ENCODE data around the gene VWC2. TPM values are rescaled to one million over a fixed set of nuclear protein-coding genes. Genes with fewer than 3 reads are reported as not detected.

Gene VWC2
- total RNA-seq, 1 donor from 2014 or later: not detected

GRCh38 chr7:49822856-49823255 is 49.4 kb downstream of the VWC2 start:
- TF ChIP-seq CTCF (IDR thresholded peaks at IDR 0.05): no peak
- Mint-ChIP-seq H3K36me3 (ENCODE audit: unreplicated experiment) (no peaks in the 10 kb centered on the region), H3K4me3 (ENCODE audit: unreplicated experiment) (no peak overlapping the region), H3K27me3 (ENCODE audit: unreplicated experiment) (no peaks in the 10 kb centered on the region), H3K4me1 (ENCODE audit: unreplicated experiment) (no peaks in the 10 kb centered on the region), H3K9me3 (ENCODE audit: unreplicated experiment) (no peaks in the 10 kb centered on the region), H3K27ac (ENCODE audit: unreplicated experiment) (no peak overlapping the region)
- no peak for DNase-seq (ENCODE audit: extremely low spot score, unreplicated experiment)

- no peaks in the 10 kb centered on the region for H3K27me3 Mint-ChIP-seq (ENCODE audit: unreplicated experiment)
Measured at GRCh38 chr7:49823566-49823965, 50.1 kb downstream of the VWC2 start.

GRCh38 chr7:49839863-49840645 is 66.6 kb downstream of the VWC2 start:
- Mint-ChIP-seq H3K9me3 (ENCODE audit: unreplicated experiment) (no peaks in the 10 kb centered on the region), H3K27me3 (ENCODE audit: unreplicated experiment) (no peaks in the 10 kb centered on the region), H3K36me3 (ENCODE audit: unreplicated experiment) (no peaks in the 10 kb centered on the region), H3K27ac (ENCODE audit: unreplicated experiment) (no peak overlapping the region), H3K4me1 (ENCODE audit: unreplicated experiment) (no peaks in the 10 kb centered on the region), H3K4me3 (ENCODE audit: unreplicated experiment) (no peak overlapping the region)
- TF ChIP-seq CTCF (IDR thresholded peaks at IDR 0.05): no peak
- no peak for DNase-seq (ENCODE audit: extremely low spot score, unreplicated experiment)

More at GRCh38 chr7:49823566-49823965, 50.1 kb downstream of the VWC2 start:
- no peaks in the 10 kb centered on the region for H3K4me1 Mint-ChIP-seq (ENCODE audit: unreplicated experiment)
- no peak overlapping the region for H3K27ac Mint-ChIP-seq (ENCODE audit: unreplicated experiment)
- no peak overlapping the region for H3K4me3 Mint-ChIP-seq (ENCODE audit: unreplicated experiment)
- no peak for TF ChIP-seq CTCF (IDR thresholded peaks at IDR 0.05)
- H3K36me3 Mint-ChIP-seq (ENCODE audit: unreplicated experiment): no peaks in the 10 kb centered on the region
- no peak for DNase-seq (ENCODE audit: extremely low spot score, unreplicated experiment)
- H3K9me3 Mint-ChIP-seq (ENCODE audit: unreplicated experiment): no peaks in the 10 kb centered on the region

- TF ChIP-seq CTCF (IDR thresholded peaks at IDR 0.05): no peak
- H3K4me1 Mint-ChIP-seq (ENCODE audit: unreplicated experiment): no peaks in the 10 kb centered on the region
- H3K36me3 Mint-ChIP-seq (ENCODE audit: unreplicated experiment): no peaks in the 10 kb centered on the region
- H3K4me3 Mint-ChIP-seq (ENCODE audit: unreplicated experiment): no peak overlapping the region
- H3K27me3 Mint-ChIP-seq (ENCODE audit: unreplicated experiment): no peaks in the 10 kb centered on the region
- H3K27ac Mint-ChIP-seq (ENCODE audit: unreplicated experiment): no peak overlapping the region
- no peaks in the 10 kb centered on the region for H3K9me3 Mint-ChIP-seq (ENCODE audit: unreplicated experiment)
- DNase-seq (ENCODE audit: extremely low spot score, unreplicated experiment): no peak
Measured at GRCh38 chr7:49840751-49841405, 67.4 kb downstream of the VWC2 start.

- no peak overlapping the region for H3K27ac Mint-ChIP-seq (ENCODE audit: unreplicated experiment)
- H3K4me3 Mint-ChIP-seq (ENCODE audit: unreplicated experiment): no peak overlapping the region
- no peak for TF ChIP-seq CTCF (IDR thresholded peaks at IDR 0.05)
Measured at GRCh38 chr7:49845626-49846025, 72.2 kb downstream of the VWC2 start.

More at GRCh38 chr7:49845626-49846025, 72.2 kb downstream of the VWC2 start:
- H3K4me1 Mint-ChIP-seq (ENCODE audit: unreplicated experiment): no peaks in the 10 kb centered on the region
- H3K9me3 Mint-ChIP-seq (ENCODE audit: unreplicated experiment): no peaks in the 10 kb centered on the region
- no peaks in the 10 kb centered on the region for H3K36me3 Mint-ChIP-seq (ENCODE audit: unreplicated experiment)
- no peaks in the 10 kb centered on the region for H3K27me3 Mint-ChIP-seq (ENCODE audit: unreplicated experiment)
- no peak for DNase-seq (ENCODE audit: extremely low spot score, unreplicated experiment)

Measured in osteocyte (in vitro differentiated cells).